Calu3 (cell line): Measurements from ENCODE around the gene CDC73. TPM values are rescaled to one million over a fixed set of nuclear protein-coding genes. Genes with fewer than 3 reads are reported as not detected.

ENCODE experiments used
- BruUV-seq: library from RNA; stranded (reverse); fragments of 400-500 nt; replicated peaks from 2 replicates; lab custom pipeline; 2021; lab: Mats Ljungman, UMichigan
- CTCF ChIA-PET: fragments of 300-600 bp; sonication (Branson Sonifier 250); formaldehyde crosslinking; loops from one replicate; lab custom pipeline; 2022; ENCODE audit warnings: antibody characterized with exemption; lab: Charles Lee
- DNase-seq: peaks from one replicate; pipeline ENCODE4 v3.0.0; 2022
- H3K27ac Mint-ChIP-seq: one replicate; pipeline ENCODE4 v1.8.0; 2022; ENCODE audit warnings: mixed read lengths; ENCODE audit not compliant: unreplicated experiment
- H3K27me3 Mint-ChIP-seq: one replicate; pipeline ENCODE4 v1.8.0; 2022; ENCODE audit warnings: mixed read lengths; ENCODE audit not compliant: unreplicated experiment
- H3K36me3 Mint-ChIP-seq: one replicate; pipeline ENCODE4 v1.8.0; 2022; ENCODE audit warnings: mild to moderate bottlenecking, moderate library complexity, mixed read lengths; ENCODE audit not compliant: insufficient read depth, unreplicated experiment
- H3K4me1 Mint-ChIP-seq: one replicate; pipeline ENCODE4 v1.8.0; 2022; ENCODE audit warnings: mild to moderate bottlenecking, low read depth, mixed read lengths; ENCODE audit not compliant: unreplicated experiment
- H3K4me3 Mint-ChIP-seq: one replicate; pipeline ENCODE4 v1.8.0; 2022; ENCODE audit warnings: mild to moderate bottlenecking, low read depth, moderate library complexity, mixed read lengths; ENCODE audit not compliant: unreplicated experiment
- H3K9me3 Mint-ChIP-seq: one replicate; pipeline ENCODE4 v1.8.0; 2022; ENCODE audit warnings: low read depth, mixed read lengths; ENCODE audit not compliant: unreplicated experiment
- intact Hi-C: fragments of 100-400 bp; cut with micrococcal nuclease; formaldehyde crosslinking; loops from one replicate; pipeline ENCODE4 v1.10.0; 2022; ENCODE audit not compliant: unreplicated experiment
- total RNA-seq: library from RNA; stranded (reverse); gene quantifications from 2 replicates; pipeline ENCODE4 v1.2.3, GENCODE V29; 2022
- TF ChIP-seq, protein P1 (sequence below): fragments of 200-600 bp; IDR thresholded peaks from one replicate; pipeline ENCODE4 v1.8.0; 2022; ENCODE audit warnings: antibody characterized with exemption; ENCODE audit not compliant: unreplicated experiment

The CDC73 gene
- total RNA-seq, 1 experiment from 2014 or later, result 75.2 TPM

DNA sequence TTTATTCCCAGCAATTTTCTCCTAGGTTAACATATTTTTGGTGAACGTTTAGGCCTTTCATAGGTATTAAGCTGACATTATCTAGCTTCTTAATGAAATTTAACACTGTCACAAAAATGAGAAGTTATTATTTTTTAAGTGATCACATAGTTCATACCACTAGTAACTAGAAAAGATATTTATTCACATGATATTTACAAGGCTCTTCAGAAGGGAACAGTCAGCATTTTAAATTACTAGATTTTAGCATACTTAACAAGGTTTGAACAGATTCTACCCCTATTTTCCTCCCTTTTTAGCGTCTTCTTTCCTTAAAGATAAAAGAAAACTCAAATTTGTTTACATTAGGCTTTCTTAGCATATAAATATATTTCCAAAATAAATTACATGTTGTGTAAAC, 130.1 kb downstream of the CDC73 start:
- intact Hi-C loops, result loop anchor here (2.0 kb wide), 1 partner anchor 87 kb away; no protein-coding TSS in a partner anchor
- no peaks in the 10 kb centered on the region for H3K36me3 Mint-ChIP-seq
- peaks cover 2% of the 10 kb centered on the region for H3K9me3 Mint-ChIP-seq
- H3K27me3 Mint-ChIP-seq, result no peaks in the 10 kb centered on the region
- no TSS peak for BruUV-seq
- H3K4me1 Mint-ChIP-seq, result no peaks in the 10 kb centered on the region
- no peak for DNase-seq
- H3K27ac Mint-ChIP-seq, result no peak overlapping the region
- CTCF ChIA-PET, result no interaction called here
- TF ChIP-seq, protein P1, sequence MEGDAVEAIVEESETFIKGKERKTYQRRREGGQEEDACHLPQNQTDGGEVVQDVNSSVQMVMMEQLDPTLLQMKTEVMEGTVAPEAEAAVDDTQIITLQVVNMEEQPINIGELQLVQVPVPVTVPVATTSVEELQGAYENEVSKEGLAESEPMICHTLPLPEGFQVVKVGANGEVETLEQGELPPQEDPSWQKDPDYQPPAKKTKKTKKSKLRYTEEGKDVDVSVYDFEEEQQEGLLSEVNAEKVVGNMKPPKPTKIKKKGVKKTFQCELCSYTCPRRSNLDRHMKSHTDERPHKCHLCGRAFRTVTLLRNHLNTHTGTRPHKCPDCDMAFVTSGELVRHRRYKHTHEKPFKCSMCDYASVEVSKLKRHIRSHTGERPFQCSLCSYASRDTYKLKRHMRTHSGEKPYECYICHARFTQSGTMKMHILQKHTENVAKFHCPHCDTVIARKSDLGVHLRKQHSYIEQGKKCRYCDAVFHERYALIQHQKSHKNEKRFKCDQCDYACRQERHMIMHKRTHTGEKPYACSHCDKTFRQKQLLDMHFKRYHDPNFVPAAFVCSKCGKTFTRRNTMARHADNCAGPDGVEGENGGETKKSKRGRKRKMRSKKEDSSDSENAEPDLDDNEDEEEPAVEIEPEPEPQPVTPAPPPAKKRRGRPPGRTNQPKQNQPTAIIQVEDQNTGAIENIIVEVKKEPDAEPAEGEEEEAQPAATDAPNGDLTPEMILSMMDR, result no peak
- H3K4me3 Mint-ChIP-seq, result no peak overlapping the region

DNA sequence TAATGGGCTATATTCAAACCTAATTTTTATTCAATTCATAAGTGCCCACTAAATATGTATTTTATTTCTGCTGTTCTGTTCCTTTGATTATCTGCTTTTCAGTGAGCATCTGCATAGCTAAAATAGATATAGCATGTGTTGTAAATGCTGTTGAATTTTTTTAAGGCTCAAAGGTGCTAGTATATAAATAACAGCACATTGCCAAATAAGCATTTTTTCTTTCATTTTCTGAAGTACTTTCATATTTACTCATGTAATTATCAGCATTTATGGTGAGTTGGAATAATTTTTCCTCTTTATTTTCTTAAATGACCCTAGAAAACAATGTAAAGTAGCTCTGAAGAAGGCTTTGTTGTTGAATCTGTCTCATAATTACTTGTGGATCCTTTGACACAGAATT, 134.2 kb downstream of the CDC73 start:
- CTCF ChIA-PET, result no interaction called here
- TF ChIP-seq, protein P1, result no peak
- BruUV-seq, result no TSS peak
- intact Hi-C loops, result no loop called here
- Mint-ChIP-seq H3K27me3 (no peaks in the 10 kb centered on the region), H3K9me3 (no peaks in the 10 kb centered on the region), H3K4me1 (no peaks in the 10 kb centered on the region), H3K27ac (no peak overlapping the region), H3K36me3 (no peaks in the 10 kb centered on the region), H3K4me3 (no peak overlapping the region)
- no peak for DNase-seq

DNA sequence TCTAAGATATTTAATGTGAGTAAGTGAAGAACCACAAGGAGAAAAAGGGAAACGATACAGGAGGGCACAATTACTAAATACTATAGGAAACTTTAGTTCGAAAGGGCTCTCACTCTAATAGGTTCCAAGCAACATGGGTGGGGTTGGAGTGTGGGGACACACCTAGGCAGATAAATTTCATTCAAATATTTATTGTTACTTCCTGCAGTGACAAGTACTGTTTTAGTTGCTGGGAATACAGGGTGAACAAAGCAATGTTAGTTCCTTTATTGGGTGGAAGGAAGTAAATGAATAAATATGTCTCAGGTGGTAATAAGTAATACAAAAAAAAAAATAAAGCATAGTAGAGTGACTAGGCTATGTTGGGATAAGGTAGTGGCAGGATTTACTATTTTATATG, 137.8 kb downstream of the CDC73 start:
- Mint-ChIP-seq H3K4me3 (no peak overlapping the region), H3K27me3 (no peaks in the 10 kb centered on the region), H3K36me3 (no peaks in the 10 kb centered on the region), H3K27ac (no peak overlapping the region), H3K9me3 (no peaks in the 10 kb centered on the region), H3K4me1 (no peaks in the 10 kb centered on the region)
- CTCF ChIA-PET, result no interaction called here
- intact Hi-C loops, result no loop called here
- no TSS peak for BruUV-seq
- TF ChIP-seq, protein P1, result no peak
- DNase-seq, result no peak

DNA sequence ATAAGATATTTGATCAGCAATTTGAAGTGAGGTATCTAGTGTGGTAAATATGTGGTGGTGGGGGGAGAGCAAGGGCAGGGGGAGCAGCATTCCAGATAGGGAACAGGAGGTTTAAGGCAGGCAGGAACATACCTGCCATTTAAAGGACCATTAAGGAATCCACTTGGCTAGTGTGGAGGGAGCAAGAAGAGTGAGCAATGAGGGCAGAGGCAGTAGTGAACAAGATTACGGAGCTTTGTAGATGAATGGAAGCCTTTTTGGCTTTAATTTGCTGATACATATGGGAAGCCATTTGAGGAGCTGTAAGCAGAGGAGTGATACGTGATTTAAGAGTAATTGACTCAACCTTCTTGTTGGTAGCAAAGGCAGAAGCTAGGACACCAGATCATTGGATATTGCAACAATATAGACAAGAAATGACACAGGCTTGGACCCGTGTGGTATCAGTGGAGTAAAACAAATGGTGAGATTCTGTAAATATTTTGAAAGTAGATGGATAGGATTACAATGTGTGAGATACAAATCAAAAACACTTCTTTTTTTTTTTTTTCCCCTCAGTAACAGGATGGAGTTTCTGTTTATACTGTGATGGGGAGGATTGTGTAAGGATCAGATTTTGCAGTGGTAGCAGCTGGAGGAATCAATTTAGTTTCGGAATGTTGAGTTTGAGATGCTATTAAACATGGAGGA, 138.4 kb downstream of the CDC73 start:
- Mint-ChIP-seq H3K27me3 (no peaks in the 10 kb centered on the region), H3K27ac (no peak overlapping the region), H3K4me1 (no peaks in the 10 kb centered on the region), H3K4me3 (no peak overlapping the region), H3K9me3 (no peaks in the 10 kb centered on the region), H3K36me3 (no peaks in the 10 kb centered on the region)
- no peak for DNase-seq
- BruUV-seq, result no TSS peak
- CTCF ChIA-PET, result no interaction called here
- TF ChIP-seq, protein P1, result no peak
- intact Hi-C loops, result no loop called here
